Femur (tissue), 1 donor: ENCODE data around the gene AHCYL2.
A peak's percentile ranks its signal among the peaks of the same experiment; 100 is the strongest.
"Not testable (repeated sequence)": the region's sequence is repeated elsewhere in the genome, so short reads cannot be mapped to it uniquely, and the experiment has no call there.

Experiments used
- DNase-seq: peaks from one replicate; pipeline ENCODE4 v3.0.0-alpha.2; 2017

The AHCYL2 gene

GRCh38 chr7:129245533-129245932, 20.7 kb downstream of the AHCYL2 start:
- no peak for DNase-seq

GRCh38 chr7:129247087-129247486, 22.3 kb downstream of the AHCYL2 start:
- DNase-seq = no peak

GRCh38 chr7:129252128-129252527, 27.3 kb downstream of the AHCYL2 start:
- DNase-seq = no peak

GRCh38 chr7:129252603-129253002, 27.8 kb downstream of the AHCYL2 start:
- DNase-seq = not testable (repeated sequence)

- DNase-seq = no peak
Measured at GRCh38 chr7:129255800-129256199, 31.0 kb downstream of the AHCYL2 start.

DNA sequence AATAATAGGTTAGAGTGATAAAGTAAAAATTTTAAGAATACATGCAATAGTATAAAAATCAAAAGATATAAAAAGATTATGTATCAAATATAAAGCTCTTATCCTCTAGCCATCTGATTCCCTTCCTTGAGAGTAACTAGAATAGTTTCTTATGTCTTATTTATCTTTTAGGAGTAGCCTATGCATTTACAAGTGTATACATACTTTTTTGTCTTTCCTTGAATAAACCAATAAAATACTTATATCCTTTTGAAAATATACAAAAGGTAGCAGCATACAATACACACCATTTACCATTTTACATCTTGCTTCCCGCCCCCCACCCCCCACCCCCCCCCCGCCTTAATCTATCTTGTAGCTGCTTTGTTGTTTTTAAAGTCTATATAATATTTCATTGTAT, 31.4 kb downstream of the AHCYL2 start:
- no peak for DNase-seq

DNA sequence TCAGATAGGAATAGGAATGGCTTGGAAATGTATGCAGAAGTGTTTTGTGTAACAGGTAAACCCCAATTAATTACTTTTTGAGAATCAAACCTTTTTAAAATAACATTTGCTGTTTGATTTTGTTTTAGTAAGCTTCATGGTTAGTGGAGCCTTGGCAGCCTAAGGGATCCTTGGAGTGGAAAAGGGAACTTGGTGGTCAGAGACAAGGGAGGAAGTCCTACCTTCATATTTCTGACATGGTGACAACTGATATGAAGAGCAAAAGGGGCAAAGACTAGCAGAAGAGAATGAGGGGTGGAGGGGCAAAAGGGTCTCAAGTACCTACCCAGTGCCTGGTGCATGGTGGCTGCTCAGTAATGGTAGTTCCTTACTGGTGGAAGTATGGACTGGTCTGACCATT, 32.3 kb downstream of the AHCYL2 start:
- DNase-seq = no peak

- DNase-seq = no peak
Measured at GRCh38 chr7:129258649-129259389, 34.0 kb downstream of the AHCYL2 start.

- DNase-seq = peak; percentile 63
Measured at GRCh38 chr7:129262324-129262723, 37.5 kb downstream of the AHCYL2 start.

- DNase-seq = no peak
Measured at GRCh38 chr7:129263168-129263567, 38.3 kb downstream of the AHCYL2 start.

DNA sequence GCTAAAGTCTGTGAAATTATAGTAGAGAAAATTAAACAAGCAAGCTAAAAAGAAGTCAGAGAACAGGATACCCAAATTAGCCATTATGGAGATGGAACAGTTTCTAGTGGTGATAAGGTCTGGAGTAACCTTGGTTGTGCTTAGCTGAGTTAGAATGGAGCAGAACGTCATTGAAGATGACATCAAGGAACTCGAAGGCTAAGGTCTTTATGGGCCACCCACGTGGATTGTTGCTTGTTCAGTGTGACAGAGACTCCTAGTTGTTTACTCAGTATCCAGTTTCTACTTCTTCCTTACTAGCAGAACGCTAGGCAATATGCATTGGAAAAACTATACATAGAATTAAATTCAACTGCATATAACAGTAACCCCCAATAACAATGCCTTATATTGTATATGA, 39.7 kb downstream of the AHCYL2 start:
- no peak for DNase-seq

GRCh38 chr7:129265328-129265727, 40.5 kb downstream of the AHCYL2 start:
- no peak for DNase-seq

- DNase-seq = no peak
Measured at GRCh38 chr7:129266181-129266580, 41.4 kb downstream of the AHCYL2 start.

GRCh38 chr7:129270077-129270476, 45.2 kb downstream of the AHCYL2 start:
- DNase-seq = no peak

DNA sequence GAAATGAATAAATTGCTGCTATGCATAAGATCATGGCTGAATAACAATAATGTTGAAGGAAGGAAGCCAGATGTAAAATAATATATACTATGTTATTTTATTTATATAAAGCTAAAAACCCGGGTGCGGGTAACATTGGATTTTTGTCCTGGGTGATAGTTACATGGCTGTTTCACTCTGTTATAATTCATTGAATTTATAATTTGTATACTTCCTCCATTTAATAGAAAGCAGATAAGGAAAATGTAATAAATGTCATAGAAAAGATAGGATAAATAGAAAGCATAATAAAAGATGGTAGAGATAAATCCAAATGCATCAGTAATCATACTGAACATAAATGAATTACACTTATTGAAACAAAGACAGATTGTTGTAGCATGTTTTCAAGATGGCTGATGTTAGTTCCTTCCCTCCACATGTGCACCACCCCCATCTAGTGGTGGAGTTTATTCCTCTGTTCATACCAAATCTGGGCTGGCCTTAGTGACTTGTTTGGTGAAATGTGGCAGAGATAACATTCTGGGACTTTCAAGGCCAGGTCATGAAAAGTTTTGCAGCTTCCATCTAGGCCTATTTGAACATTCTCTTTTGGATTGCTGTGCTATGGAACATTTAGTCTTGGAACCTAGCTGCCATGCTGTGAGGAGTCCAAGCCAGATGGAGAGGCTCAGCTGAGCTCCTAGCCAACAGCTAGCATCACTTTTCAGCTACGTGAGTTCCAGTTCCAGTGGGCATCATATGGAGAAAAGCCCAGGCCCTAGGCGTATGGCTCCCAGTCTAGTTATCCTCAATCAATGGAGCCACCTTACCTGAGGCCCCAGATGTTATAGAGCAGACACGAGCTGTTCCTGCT, 46.9 kb downstream of the AHCYL2 start:
- no peak for DNase-seq

GRCh38 chr7:129273936-129274335, 49.1 kb downstream of the AHCYL2 start:
- DNase-seq = no peak

DNA sequence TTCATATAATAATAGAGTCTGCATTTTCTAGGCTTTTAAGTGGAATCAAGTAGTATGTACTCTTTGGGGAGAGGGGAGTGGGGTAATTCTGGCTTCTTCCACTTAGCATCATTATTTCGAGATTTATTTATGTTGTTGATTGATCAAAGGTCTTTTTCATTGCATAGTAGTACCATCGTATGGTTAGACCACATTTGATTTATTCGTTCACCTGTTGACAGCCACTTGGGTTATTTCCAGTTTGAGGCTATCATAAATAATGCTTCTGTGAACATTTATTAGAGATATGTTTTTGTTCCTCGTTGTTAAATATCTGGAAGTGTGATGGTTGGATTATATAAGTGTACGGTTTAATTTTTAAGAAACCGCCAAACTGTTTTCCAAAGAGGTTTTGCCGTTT, 52.8 kb downstream of the AHCYL2 start:
- no peak for DNase-seq

DNA sequence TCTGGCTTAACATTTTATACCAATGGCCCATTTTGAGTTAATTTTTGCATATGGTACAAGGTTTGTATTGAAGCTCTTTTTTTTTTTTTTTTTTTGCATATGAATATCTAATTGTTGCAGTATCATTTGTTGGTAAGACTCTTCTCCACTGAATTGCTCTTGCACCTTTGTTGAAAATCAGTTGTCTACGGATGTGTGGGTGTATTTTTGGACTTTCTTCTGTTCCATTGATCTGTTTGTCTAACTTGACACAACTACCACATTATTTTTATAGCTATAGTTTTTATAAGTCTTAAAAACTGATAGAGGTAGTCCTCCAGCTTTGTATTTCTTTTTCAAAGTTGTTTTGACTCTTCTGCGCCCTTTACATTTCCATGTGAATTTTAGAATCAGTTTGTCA, 53.9 kb downstream of the AHCYL2 start:
- DNase-seq = no peak

DNA sequence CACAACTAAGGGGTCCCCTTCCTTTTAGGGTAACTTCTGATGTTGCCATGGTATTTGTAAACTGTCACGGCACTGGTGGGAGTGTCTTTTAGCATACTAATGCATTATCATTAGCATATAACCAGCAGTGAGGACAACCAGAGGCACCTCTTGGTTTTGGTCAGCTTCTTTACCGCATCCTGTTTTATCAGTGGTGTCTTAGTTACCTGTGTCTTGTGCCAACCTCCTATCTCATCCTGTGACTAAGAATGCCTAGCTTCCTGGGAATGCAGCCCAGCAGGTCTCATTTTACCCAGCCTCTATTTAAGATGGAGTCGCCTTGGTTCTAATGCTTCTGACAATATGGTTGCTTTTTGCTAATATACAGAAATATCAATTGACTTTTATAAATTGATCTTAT, 54.9 kb downstream of the AHCYL2 start:
- no peak for DNase-seq

DNA sequence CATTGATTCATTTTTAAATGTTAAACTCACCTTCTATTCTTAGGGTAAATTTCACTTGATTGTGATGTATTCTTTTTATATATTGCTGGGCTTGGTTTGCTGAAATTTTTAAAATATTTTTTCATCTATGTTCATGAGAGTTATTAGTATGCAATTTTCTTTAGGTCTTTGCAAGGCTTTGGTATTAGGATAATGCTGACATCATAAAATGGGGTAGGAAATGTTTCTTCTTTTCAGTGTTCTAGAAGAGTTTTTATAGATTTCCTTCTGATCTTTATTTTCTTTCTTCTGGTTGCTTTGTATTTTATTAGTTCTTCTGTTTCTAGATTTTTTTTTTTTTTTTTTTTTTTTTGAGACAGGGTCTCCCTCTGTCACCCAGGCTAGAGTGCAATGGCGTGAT, 56.3 kb downstream of the AHCYL2 start:
- DNase-seq = no peak

DNA sequence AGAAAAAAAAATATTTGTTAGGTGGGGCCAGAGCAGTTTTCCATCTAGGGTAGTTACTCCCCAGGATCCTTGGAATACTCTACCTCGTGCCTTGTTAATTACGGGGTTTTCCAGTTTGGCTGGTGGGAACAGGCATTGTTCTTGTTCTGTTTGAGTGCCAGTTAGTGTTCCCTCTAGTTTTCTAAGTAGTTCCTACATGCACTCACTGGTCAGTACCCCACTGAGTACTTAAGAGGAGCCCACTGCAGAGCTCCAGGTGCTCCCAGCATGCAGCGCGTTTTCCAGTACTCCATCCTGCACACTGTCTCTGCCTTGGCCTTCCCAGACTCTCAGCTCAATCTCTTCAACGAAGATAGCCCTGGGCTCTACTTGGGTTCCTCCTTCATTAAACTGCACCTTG, 58.0 kb downstream of the AHCYL2 start:
- no peak for DNase-seq

GRCh38 chr7:129283936-129284335, 59.1 kb downstream of the AHCYL2 start:
- no peak for DNase-seq

- no peak for DNase-seq
Measured at GRCh38 chr7:129285111-129285510, 60.3 kb downstream of the AHCYL2 start.

- DNase-seq = no peak
Measured at GRCh38 chr7:129292861-129293260, 68.0 kb downstream of the AHCYL2 start.
